ENCODE measurements around the gene JARID2. TPM values are rescaled to one million over a fixed set of nuclear protein-coding genes. Genes with fewer than 3 reads are reported as not detected.
A peak's percentile ranks its signal among the peaks of the same experiment; 100 is the strongest.
"Not testable (repeated sequence)": the region's sequence is repeated elsewhere in the genome, so short reads cannot be mapped to it uniquely, and the experiment has no call there.

JARID2 gene
- total RNA-seq, 1 donor from 2014 or later: 57.7 TPM

DNA sequence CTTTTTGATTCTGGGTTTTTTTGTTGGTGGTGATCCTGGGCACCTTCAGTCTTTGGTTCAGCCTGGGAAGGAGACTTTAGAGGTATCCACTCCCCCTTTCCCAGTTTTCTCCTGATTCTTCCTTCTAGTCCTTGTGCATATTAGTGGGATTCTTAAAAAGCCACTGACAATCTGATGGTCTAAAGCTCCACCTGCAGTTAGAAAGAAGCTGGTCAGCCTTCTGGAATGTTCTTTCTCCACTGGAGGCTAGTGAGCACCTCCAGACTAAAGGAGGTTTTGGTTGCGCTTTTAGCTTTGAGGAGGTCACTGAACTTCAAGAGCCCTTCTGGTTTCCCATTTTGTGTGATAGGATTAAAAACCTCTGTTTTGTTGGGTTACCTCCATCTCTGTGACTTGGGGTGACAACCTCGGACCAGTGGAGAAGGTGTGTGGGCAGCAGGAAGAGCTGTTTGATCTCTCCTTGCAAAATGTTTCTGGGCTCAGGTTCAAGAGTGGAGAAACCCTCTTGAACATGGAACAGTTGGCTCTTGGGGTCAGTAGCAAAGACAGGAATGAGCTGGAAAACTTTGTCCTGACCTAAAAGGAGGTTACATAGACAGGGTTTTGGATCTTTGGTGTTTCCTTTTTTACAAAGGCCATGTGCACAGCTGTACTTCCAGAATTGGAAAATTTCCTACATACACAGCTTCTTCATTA lies 29.0 kb downstream of the JARID2 start:
- intact Hi-C loops (cut with micrococcal nuclease): no loop called here
- Mint-ChIP-seq H3K4me1 (ENCODE audit: low read depth) (peaks cover 56% of the 10 kb centered on the region), H3K27me3 (ENCODE audit: low read depth) (no peaks in the 10 kb centered on the region), H3K36me3 (ENCODE audit: low read depth) (peaks cover 64% of the 10 kb centered on the region), H3K9me3 (no peaks in the 10 kb centered on the region), H3K4me3 (ENCODE audit: low read depth) (no peak overlapping the region), H3K27ac (no peak overlapping the region)
- no peak for DNase-seq (ENCODE audit: low spot score)

GRCh38 chr6:15276036-15276985 lies 30.4 kb downstream of the JARID2 start:
- H3K27ac Mint-ChIP-seq: no peak overlapping the region
- H3K9me3 Mint-ChIP-seq: no peaks in the 10 kb centered on the region
- peaks cover 62% of the 10 kb centered on the region for H3K4me1 Mint-ChIP-seq (ENCODE audit: low read depth)
- intact Hi-C loops (cut with micrococcal nuclease): no loop called here
- no peaks in the 10 kb centered on the region for H3K27me3 Mint-ChIP-seq (ENCODE audit: low read depth)
- peaks cover 66% of the 10 kb centered on the region for H3K36me3 Mint-ChIP-seq (ENCODE audit: low read depth)
- no peak overlapping the region for H3K4me3 Mint-ChIP-seq (ENCODE audit: low read depth)
- no peak for DNase-seq (ENCODE audit: low spot score)

- H3K36me3 Mint-ChIP-seq (ENCODE audit: low read depth): peaks cover 63% of the 10 kb centered on the region
- H3K27ac Mint-ChIP-seq: peak overlapping the region; percentile 24
- intact Hi-C loops (cut with micrococcal nuclease): no loop called here
Observed at GRCh38 chr6:15279047-15279661, 33.3 kb downstream of the JARID2 start.

DNA sequence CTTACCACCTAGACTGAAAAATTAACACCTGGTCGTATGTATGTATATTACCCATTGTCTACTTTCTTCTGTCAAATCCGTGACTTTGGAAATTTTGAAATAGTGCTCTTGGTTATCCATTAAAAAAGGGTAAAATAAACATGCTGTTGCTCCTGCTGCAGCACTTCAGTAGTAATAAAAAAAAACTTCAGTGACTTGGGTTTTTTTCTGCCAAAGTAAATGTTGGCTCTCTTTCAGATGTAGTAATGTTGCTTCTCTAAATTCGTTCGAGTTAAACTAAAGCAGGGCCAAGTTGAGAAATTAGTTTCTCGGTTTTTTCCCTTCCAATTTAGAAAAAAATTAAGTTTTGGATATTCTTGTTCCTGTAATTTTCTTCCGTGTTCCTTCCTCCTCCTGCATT lies 34.2 kb downstream of the JARID2 start:
- DNase-seq (ENCODE audit: low spot score): no peak
- no peak overlapping the region for H3K4me3 Mint-ChIP-seq (ENCODE audit: low read depth)
- intact Hi-C loops (cut with micrococcal nuclease): no loop called here
- no peaks in the 10 kb centered on the region for H3K9me3 Mint-ChIP-seq
- peaks cover 59% of the 10 kb centered on the region for H3K4me1 Mint-ChIP-seq (ENCODE audit: low read depth)
- H3K27me3 Mint-ChIP-seq (ENCODE audit: low read depth): no peaks in the 10 kb centered on the region
- H3K27ac Mint-ChIP-seq: no peak overlapping the region
- H3K36me3 Mint-ChIP-seq (ENCODE audit: low read depth): peaks cover 55% of the 10 kb centered on the region

More at GRCh38 chr6:15279047-15279661, 33.3 kb downstream of the JARID2 start:
- no peak for DNase-seq (ENCODE audit: low spot score)
- Mint-ChIP-seq H3K9me3 (no peaks in the 10 kb centered on the region), H3K27me3 (ENCODE audit: low read depth) (no peaks in the 10 kb centered on the region), H3K4me1 (ENCODE audit: low read depth) (peaks cover 65% of the 10 kb centered on the region), H3K4me3 (ENCODE audit: low read depth) (no peak overlapping the region)

DNA sequence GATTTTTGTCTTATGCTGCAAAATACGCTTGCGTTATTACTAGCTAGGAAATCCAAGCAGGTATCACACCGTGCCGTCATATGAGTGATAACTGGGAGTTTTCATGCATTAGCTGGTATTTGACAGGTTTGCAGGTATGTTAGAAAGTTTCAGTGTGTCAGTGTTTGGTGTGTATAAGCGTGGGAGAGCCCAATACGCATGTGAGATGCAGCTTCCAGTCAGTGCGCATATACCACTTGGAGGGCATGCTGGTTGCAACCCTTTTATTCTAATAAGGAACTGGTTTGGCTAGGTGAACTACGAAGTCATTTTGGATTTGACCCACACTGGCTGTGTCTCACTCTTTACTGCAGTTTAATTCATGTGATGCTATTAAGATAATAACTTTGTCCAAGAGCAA lies 35.1 kb downstream of the JARID2 start:
- DNase-seq (ENCODE audit: low spot score): no peak
- H3K4me1 Mint-ChIP-seq (ENCODE audit: low read depth): peaks cover 58% of the 10 kb centered on the region
- intact Hi-C loops (cut with micrococcal nuclease): no loop called here
- H3K36me3 Mint-ChIP-seq (ENCODE audit: low read depth): peaks cover 54% of the 10 kb centered on the region
- H3K4me3 Mint-ChIP-seq (ENCODE audit: low read depth): no peak overlapping the region
- no peaks in the 10 kb centered on the region for H3K9me3 Mint-ChIP-seq
- H3K27me3 Mint-ChIP-seq (ENCODE audit: low read depth): no peaks in the 10 kb centered on the region
- H3K27ac Mint-ChIP-seq: peak overlapping the region; percentile 70

- no peaks in the 10 kb centered on the region for H3K9me3 Mint-ChIP-seq
- intact Hi-C loops (cut with micrococcal nuclease): no loop called here
- no peak for DNase-seq (ENCODE audit: low spot score)
- H3K36me3 Mint-ChIP-seq (ENCODE audit: low read depth): peaks cover 49% of the 10 kb centered on the region
- peak overlapping the region; percentile 53 for H3K27ac Mint-ChIP-seq
- no peaks in the 10 kb centered on the region for H3K27me3 Mint-ChIP-seq (ENCODE audit: low read depth)
- no peak overlapping the region for H3K4me3 Mint-ChIP-seq (ENCODE audit: low read depth)
- H3K4me1 Mint-ChIP-seq (ENCODE audit: low read depth): peaks cover 47% of the 10 kb centered on the region
Observed at GRCh38 chr6:15282334-15282733, 36.5 kb downstream of the JARID2 start.

DNA sequence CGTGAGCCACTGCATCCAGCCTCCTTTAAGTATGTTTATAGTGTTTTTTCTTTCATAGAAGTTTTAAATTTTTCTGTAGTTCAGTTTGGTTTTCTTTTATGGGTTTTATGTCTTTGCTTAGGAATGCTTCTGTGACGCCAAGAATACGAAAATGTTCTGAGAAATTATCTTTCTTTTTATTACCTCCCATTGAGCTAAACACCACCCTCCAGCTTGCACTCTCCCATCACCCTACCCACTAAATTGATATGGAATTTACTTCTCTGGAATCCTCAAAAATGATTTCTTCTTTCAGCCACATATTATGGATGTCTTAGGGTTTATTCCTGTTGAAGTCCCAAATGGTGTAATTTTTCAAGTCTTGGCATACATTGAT lies 38.1 kb downstream of the JARID2 start:
- Mint-ChIP-seq H3K9me3 (no peaks in the 10 kb centered on the region), H3K36me3 (ENCODE audit: low read depth) (peaks cover 61% of the 10 kb centered on the region), H3K4me3 (ENCODE audit: low read depth) (no peak overlapping the region), H3K27me3 (ENCODE audit: low read depth) (no peaks in the 10 kb centered on the region), H3K27ac (no peak overlapping the region), H3K4me1 (ENCODE audit: low read depth) (peaks cover 59% of the 10 kb centered on the region)
- intact Hi-C loops (cut with micrococcal nuclease): no loop called here
- no peak for DNase-seq (ENCODE audit: low spot score)

- no peak for DNase-seq (ENCODE audit: low spot score)
- H3K9me3 Mint-ChIP-seq: no peaks in the 10 kb centered on the region
- no peak overlapping the region for H3K4me3 Mint-ChIP-seq (ENCODE audit: low read depth)
- intact Hi-C loops (cut with micrococcal nuclease): no loop called here
- no peak overlapping the region for H3K27ac Mint-ChIP-seq
- H3K36me3 Mint-ChIP-seq (ENCODE audit: low read depth): peaks cover 59% of the 10 kb centered on the region
- H3K27me3 Mint-ChIP-seq (ENCODE audit: low read depth): no peaks in the 10 kb centered on the region
- H3K4me1 Mint-ChIP-seq (ENCODE audit: low read depth): peaks cover 55% of the 10 kb centered on the region
Observed at GRCh38 chr6:15284743-15285142, 38.9 kb downstream of the JARID2 start.

GRCh38 chr6:15285682-15286294 lies 39.9 kb downstream of the JARID2 start:
- H3K4me1 Mint-ChIP-seq (ENCODE audit: low read depth): peaks cover 51% of the 10 kb centered on the region
- H3K36me3 Mint-ChIP-seq (ENCODE audit: low read depth): peaks cover 58% of the 10 kb centered on the region
- DNase-seq (ENCODE audit: low spot score): no peak
- no peaks in the 10 kb centered on the region for H3K27me3 Mint-ChIP-seq (ENCODE audit: low read depth)
- no peak overlapping the region for H3K27ac Mint-ChIP-seq
- no peaks in the 10 kb centered on the region for H3K9me3 Mint-ChIP-seq
- H3K4me3 Mint-ChIP-seq (ENCODE audit: low read depth): no peak overlapping the region
- intact Hi-C loops (cut with micrococcal nuclease): no loop called here

DNA sequence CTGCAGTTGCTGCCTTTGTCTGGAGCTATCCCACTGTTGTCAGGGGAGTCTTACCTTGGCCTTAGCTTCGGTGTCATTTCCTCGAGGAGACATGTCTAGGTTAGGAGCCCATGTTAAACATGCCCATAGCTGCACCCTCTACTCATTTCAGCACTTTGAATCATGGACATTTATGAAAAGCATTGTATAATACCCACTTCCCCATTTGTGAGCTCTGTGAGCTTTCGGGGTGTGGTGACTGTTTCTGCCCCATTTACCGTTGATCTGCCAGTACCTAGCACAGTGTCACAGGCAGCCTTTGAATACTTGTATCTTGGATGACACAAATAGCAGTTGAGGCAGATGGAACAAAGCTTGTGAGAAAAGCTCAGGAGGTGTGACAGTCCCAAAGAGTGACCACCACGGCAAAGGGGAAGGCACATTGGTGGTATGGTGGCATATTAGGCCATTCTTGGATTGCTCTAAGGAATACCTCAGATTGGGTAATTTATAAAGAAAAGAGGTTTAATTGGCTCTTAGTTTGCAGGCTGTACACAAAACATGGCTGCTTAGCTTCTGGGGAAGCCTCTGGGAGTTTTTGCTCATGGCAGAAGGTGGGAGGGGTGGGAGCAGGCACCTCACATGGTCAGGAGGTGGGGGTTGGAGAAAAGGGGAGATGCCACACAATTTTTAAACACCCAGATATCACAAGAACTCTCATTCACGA lies 42.0 kb downstream of the JARID2 start:
- intact Hi-C loops (cut with micrococcal nuclease): no loop called here
- H3K9me3 Mint-ChIP-seq: no peaks in the 10 kb centered on the region

GRCh38 chr6:15288856-15289255 lies 43.0 kb downstream of the JARID2 start:
- DNase-seq (ENCODE audit: low spot score): no peak
- peaks cover 54% of the 10 kb centered on the region for H3K4me1 Mint-ChIP-seq (ENCODE audit: low read depth)
- intact Hi-C loops (cut with micrococcal nuclease): no loop called here
- no peak overlapping the region for H3K4me3 Mint-ChIP-seq (ENCODE audit: low read depth)
- H3K27ac Mint-ChIP-seq: peak overlapping the region; percentile 70
- H3K9me3 Mint-ChIP-seq: no peaks in the 10 kb centered on the region
- H3K27me3 Mint-ChIP-seq (ENCODE audit: low read depth): no peaks in the 10 kb centered on the region
- peaks cover 57% of the 10 kb centered on the region for H3K36me3 Mint-ChIP-seq (ENCODE audit: low read depth)

More for the DNA sequence above, 42.0 kb downstream of the JARID2 start:
- Mint-ChIP-seq H3K27me3 (ENCODE audit: low read depth) (no peaks in the 10 kb centered on the region), H3K36me3 (ENCODE audit: low read depth) (peaks cover 52% of the 10 kb centered on the region), H3K27ac (peak overlapping the region; percentile 21), H3K4me1 (ENCODE audit: low read depth) (peaks cover 45% of the 10 kb centered on the region), H3K4me3 (ENCODE audit: low read depth) (no peak overlapping the region)
- no peak for DNase-seq (ENCODE audit: low spot score)

DNA sequence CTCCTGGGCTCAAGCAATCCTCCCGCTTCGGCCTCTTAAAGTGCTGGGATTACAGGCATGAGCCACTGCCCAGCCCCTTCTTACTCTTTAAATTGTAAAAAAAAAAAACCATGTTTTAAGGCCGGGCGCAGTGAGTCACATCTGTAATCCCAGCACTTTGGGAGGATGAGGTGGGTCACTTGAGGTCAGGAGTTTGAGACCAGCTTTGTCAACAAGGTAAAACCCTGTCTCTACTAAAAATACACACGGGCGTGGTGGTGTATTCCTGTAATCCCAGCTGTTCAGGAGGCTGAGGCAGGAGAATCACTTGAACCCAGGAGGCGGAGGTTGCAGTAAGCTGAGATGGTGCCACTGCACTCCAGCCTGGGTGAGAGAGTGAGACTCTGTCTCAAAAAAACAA lies 43.6 kb downstream of the JARID2 start:
- H3K27me3 Mint-ChIP-seq (ENCODE audit: low read depth); DNase-seq (ENCODE audit: low spot score); H3K9me3 Mint-ChIP-seq; H3K4me3 Mint-ChIP-seq (ENCODE audit: low read depth); intact Hi-C loops (cut with micrococcal nuclease): not testable (repeated sequence)
- H3K4me1 Mint-ChIP-seq (ENCODE audit: low read depth): peaks cover 56% of the 10 kb centered on the region
- H3K27ac Mint-ChIP-seq: peak overlapping the region; percentile 55
- H3K36me3 Mint-ChIP-seq (ENCODE audit: low read depth): peaks cover 58% of the 10 kb centered on the region

Measured in activated T-helper 2 cell treated with anti-CD3 and anti-CD28 coated beads, Interferon-gamma antibody, Interleukin-2, Interleukin-4, amounts not matched to agents 10 μg/mL and 5 μg/mL and 100 μg/mL, durations not matched to agents 14 hours and 24 hours and 36 hours (primary cell).